ENCODE data around the gene RBMS3. TPM values are rescaled to one million over a fixed set of nuclear protein-coding genes. Genes with fewer than 3 reads are reported as not detected.

RBMS3 gene
- total and polyA plus RNA-seq, 2 of the 13 experiments (the other 11 are each of a cell fraction or from before 2014, with no cell fraction given), result not detected

- no peaks in the 10 kb centered on the region for H4K20me1 ChIP-seq (ENCODE audit: insufficient read depth, low read length)
- no peaks in the 10 kb centered on the region for H3K4me1 ChIP-seq (ENCODE audit: insufficient read depth, low read length)
- H3K27me3 ChIP-seq (ENCODE audit: control insufficient read depth in 1 of 2, insufficient read depth in 2 of 2, low read length in 2 of 2), result no peaks in the 10 kb centered on the region
- no peak overlapping the region for H3K27ac ChIP-seq (ENCODE audit: extremely low read length, insufficient read depth, low read length)
- no peak overlapping the region for H3K9ac ChIP-seq (ENCODE audit: insufficient read depth, low read depth, low read length)
- POLR2A ChIA-PET, result no interaction called here
- H2AFZ ChIP-seq (ENCODE audit: low read length), result no peak overlapping the region
- ATAC-seq, result no peak
- H3K79me2 ChIP-seq (ENCODE audit: insufficient read depth, low read length), result no peaks in the 10 kb centered on the region
- 2% methylated on average over 6 of the region's 6 CpGs for WGBS (ENCODE audit: low lambda C conversion rate)
- intact Hi-C loops (cut with micrococcal nuclease; ENCODE audit: unreplicated experiment) (no loop called here), in situ Hi-C loops (cut with HindIII; ENCODE audit: extremely low pct_ligation_motif_present, low pct_unique_long_range_greater_than_20kb) (no loop called here)
- H3K4me2 ChIP-seq (ENCODE audit: low read depth, low read length), result no peak overlapping the region
- CTCF ChIA-PET (ENCODE audit: low intra/inter-chr PET ratio, low total read pairs), result no interaction called here
- BruUV-seq (replicated peaks), result no TSS peak
- no peak overlapping the region for H3K4me3 ChIP-seq (replicated peaks in 1 of 3; ENCODE audit: insufficient read depth in 1 of 3, low read depth in 2 of 3, low read length in 3 of 3)
- H3K9me3 ChIP-seq (ENCODE audit: low read length), result no peaks in the 10 kb centered on the region
- H3K36me3 ChIP-seq (replicated peaks in 1 of 2; ENCODE audit: control insufficient read depth in 1 of 2, insufficient read depth in 2 of 2, low read length in 2 of 2), result no peaks in the 10 kb centered on the region
- DNase-seq (ENCODE audit: low spot score), result no peak
- FAIRE-seq, result no peak
- TF ChIP-seq ZNF749 (CRISPR knock-in tag; IDR thresholded peaks at IDR 0.05; ENCODE audit: borderline replicate concordance) (no peak), KAT7 (CRISPR knock-in tag; IDR thresholded peaks at IDR 0.05; ENCODE audit: borderline replicate concordance) (no peak), ZNF512 (CRISPR knock-in tag; IDR thresholded peaks at IDR 0.05) (no peak), MIXL1 (CRISPR knock-in tag; IDR thresholded peaks at IDR 0.05) (no peak), SMAD3 (CRISPR knock-in tag; IDR thresholded peaks at IDR 0.05) (no peak), ZSCAN25 (CRISPR knock-in tag; IDR thresholded peaks at IDR 0.05) (no peak), ZNF513 (CRISPR knock-in tag; conservative IDR thresholded peaks at IDR 0.05) (no peak), PPARG (CRISPR knock-in tag; conservative IDR thresholded peaks at IDR 0.05) (no peak), THRA (CRISPR knock-in tag; IDR thresholded peaks at IDR 0.05; ENCODE audit: borderline replicate concordance) (no peak), ZNF331 (CRISPR knock-in tag; IDR thresholded peaks at IDR 0.05) (no peak), MEF2D (CRISPR knock-in tag; IDR thresholded peaks at IDR 0.05) (no peak), ZNF414 (CRISPR knock-in tag; IDR thresholded peaks at IDR 0.05) (no peak), STAT6 (CRISPR knock-in tag; IDR thresholded peaks at IDR 0.05; ENCODE audit: borderline replicate concordance) (no peak), ZNF382 (CRISPR knock-in tag; IDR thresholded peaks at IDR 0.05; ENCODE audit: borderline replicate concordance) (no peak), NKX3-1 (CRISPR knock-in tag; IDR thresholded peaks at IDR 0.05) (no peak), CBX5 (CRISPR knock-in tag; IDR thresholded peaks at IDR 0.05; ENCODE audit: borderline replicate concordance) (no peak)
Measured at GRCh38 chr3:29382409-29382808, 101.5 kb downstream of the RBMS3 start.
